HG02642 (cell line): Measurements from ENCODE around the gene FAM234A.

Source experiments
- ATAC-seq: cut with Tn5 transposase; IDR thresholded peaks from one replicate; pipeline ENCODE4 v1.9.1; 2021; ENCODE audit warnings: mild to moderate bottlenecking; ENCODE audit not compliant: unreplicated experiment, poor library complexity

The FAM234A gene

DNA sequence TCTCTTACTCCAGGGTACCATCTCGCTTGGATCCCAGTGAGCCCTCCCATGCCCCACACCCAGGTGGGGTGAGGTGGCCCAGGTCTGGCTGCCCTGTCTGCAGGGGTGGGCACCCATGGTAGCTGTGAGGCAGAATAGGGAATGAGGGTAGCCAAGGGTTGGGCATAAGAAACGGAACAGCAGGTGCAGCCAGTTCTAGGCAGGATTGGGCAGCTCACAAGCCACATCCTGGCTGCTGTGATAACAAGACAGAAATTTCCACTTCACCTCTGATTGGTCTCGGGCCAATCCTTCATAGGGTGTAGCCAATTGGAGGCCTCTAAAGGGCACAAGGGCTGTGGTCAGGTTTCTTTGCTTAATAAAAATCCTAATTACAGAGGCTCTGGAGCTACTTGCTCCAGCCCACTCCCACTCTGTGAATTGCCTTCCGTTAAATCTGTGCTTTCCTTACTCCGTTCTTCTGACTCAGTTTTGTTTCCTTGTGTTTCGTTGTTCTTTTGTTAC, 44.3 kb downstream of the FAM234A start:
- no peak for ATAC-seq

DNA sequence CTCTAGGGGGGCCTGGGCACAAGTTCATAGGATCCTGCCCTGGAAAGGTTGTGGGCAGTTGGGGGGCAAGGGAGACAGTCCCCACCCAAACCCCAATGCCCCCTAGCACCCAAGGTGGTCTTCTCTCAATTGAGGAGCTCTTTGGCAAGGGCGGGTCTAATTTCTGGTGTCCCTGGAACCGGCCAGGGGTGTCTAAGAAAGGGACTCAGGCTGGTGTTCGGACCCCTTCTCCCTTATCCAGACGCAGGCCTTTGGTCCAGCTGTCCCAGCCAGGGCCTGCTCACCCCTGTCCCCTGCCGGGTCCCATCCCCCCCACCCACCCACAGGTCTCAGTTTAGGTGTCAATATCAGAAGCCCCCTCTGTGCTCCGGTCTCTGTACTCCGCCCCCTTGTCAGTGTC, 44.9 kb downstream of the FAM234A start:
- ATAC-seq = no peak

GRCh38 chr16:280005-280460, 45.4 kb downstream of the FAM234A start:
- no peak for ATAC-seq

- ATAC-seq = no peak
Measured at GRCh38 chr16:280552-280951, 45.9 kb downstream of the FAM234A start, which contains the start of gene ARHGDIG. ARHGDIG (plus strand) TSS chr16:280591; CDS start chr16:280681, 90 bp downstream.

GRCh38 chr16:280991-281659, 46.5 kb downstream of the FAM234A start:
- no peak for ATAC-seq

DNA sequence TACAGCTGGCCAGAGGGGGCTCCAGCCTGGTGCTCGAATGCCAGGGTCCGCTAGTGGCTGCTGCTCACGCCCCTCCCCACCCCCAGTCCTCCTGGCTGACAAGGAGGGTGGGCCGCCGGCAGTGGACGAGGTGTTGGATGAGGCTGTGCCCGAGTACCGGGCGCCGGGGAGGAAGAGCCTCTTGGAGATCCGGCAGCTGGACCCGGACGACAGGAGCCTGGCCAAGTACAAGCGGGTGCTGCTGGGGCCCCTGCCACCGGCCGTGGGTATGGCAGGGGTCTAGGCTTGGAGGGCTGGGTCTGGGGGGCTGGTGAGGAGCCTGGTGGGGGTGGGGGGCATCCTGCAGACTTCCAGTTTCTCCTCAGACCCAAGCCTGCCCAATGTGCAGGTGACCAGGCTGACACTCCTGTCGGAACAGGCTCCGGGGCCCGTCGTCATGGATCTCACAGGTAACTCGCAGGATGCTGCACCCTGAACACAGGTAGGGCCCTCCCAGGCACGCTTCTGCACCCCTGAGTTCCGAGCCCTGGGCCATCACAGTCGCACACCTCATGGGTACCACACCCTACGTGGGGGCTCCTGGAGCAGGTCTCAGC, 47.1 kb downstream of the FAM234A start:
- no peak for ATAC-seq

DNA sequence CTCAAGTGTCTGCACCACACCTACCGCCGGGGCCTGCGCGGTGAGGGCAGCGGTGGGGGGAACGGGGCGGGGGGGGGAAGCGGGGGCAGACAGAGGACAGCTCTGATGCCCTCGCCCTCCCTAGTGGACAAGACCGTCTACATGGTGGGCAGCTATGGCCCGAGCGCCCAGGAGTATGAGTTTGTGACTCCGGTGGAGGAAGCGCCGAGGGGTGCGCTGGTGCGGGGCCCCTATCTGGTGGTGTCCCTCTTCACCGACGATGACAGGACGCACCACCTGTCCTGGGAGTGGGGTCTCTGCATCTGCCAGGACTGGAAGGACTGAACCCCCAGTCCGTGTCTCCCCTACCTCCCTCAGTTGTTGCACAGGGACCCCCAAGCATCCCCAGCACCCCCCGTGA, 47.9 kb downstream of the FAM234A start:
- no peak for ATAC-seq

GRCh38 chr16:283033-283805, 48.6 kb downstream of the FAM234A start, which contains the start of gene PDIA2:
PDIA2 (plus strand) TSS chr16:283164; CDS start chr16:283170, 6 bp downstream.
- no peak for ATAC-seq

DNA sequence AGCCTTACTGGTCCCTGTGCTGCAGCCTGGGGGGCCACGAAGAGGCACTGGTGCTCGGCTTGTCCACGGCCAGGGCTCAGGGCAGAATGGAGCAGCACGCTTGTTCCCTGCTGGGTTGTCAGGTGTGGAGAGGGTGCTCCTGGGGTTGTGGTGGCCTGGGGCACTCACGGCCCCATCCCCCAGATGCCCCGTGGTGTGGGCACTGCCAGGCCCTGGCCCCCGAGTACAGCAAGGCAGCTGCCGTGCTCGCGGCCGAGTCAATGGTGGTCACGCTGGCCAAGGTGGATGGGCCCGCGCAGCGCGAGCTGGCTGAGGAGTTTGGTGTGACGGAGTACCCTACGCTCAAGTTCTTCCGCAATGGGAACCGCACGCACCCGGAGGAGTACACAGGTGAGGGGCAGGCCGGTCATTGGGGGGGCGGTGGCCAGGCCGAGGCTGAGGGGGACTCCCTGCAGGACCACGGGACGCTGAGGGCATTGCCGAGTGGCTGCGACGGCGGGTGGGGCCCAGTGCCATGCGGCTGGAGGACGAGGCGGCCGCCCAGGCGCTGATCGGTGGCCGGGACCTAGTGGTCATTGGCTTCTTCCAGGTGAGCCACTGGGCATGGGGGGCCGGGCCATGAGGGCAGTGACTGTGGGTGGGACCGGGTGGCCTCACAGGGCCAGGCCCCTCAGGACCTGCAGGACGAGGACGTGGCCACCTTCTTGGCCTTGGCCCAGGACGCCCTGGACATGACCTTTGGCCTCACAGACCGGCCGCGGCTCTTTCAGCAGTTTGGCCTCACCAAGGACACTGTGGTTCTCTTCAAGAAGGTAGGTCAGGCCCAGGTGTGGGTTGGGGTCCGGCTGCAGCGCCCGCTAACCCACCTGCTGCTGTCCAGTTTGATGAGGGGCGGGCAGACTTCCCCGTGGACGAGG, 49.8 kb downstream of the FAM234A start:
- no peak for ATAC-seq

DNA sequence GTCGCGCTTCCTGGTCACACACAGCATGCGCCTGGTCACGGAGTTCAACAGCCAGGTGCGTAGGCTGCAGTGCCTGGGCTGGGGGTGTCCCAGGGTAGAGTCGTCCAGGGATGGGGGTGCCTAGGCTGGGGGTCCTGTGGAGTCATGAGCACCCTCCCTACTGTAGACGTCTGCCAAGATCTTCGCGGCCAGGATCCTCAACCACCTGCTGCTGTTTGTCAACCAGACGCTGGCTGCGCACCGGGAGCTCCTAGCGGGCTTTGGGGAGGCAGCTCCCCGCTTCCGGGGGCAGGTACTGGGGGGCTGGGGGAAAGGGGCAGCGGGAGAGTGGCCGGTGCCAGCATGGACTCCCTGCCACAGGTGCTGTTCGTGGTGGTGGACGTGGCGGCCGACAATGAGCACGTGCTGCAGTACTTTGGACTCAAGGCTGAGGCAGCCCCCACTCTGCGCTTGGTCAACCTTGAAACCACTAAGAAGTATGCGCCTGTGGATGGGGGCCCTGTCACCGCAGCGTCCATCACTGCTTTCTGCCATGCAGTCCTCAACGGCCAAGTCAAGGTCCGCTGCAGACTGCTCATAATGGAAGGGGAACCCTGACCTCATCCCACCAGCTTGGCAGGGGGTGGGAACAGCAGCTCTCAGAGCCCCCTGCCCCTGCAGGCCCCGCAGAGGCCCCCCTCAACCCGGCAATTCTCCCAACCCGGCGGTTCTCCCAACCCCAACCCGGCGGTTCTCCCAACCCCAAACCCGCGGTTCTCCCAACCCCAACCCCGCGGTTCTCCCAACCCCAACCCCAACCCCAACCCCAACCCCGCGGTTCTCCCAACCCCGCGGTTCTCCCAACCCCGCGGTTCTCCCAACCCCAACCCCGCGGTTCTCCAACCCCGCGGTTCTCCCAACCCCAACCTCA, 50.8 kb downstream of the FAM234A start:
- no peak for ATAC-seq

DNA sequence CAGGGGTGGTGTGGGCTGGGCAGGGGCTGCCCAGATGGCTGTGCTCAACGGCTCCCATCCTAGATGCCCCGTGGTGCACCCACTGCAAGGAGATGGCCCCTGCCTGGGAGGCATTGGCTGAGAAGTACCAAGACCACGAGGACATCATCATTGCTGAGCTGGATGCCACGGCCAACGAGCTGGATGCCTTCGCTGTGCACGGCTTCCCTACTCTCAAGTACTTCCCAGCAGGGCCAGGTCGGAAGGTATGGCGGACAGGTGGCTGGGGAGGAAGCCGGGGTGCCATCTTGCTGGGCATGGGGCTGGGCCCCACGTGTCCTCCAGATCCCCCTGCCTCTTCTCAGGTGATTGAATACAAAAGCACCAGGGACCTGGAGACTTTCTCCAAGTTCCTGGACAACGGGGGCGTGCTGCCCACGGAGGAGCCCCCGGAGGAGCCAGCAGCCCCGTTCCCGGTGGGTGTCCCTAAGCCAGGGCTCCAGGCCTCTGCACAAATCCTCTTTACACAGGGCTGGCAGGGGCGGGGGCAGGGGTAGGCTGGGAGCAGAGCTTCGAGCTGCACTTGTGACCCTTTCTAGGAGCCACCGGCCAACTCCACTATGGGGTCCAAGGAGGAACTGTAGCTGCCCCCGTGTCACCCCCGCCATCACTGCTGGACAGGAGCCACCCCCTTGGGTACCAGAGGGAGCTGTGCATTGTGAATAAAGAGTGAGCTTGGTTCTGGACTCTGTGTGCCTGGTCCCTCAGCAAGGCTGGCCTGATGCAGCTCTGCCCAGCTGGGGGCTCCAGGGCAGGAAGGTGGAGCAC, 52.1 kb downstream of the FAM234A start:
- ATAC-seq = no peak

GRCh38 chr16:287298-287811, 52.7 kb downstream of the FAM234A start:
- no peak for ATAC-seq

- no peak for ATAC-seq
Measured at GRCh38 chr16:287981-288920, 53.6 kb downstream of the FAM234A start.

- no peak for ATAC-seq
Measured at GRCh38 chr16:289395-289997, 54.9 kb downstream of the FAM234A start.

DNA sequence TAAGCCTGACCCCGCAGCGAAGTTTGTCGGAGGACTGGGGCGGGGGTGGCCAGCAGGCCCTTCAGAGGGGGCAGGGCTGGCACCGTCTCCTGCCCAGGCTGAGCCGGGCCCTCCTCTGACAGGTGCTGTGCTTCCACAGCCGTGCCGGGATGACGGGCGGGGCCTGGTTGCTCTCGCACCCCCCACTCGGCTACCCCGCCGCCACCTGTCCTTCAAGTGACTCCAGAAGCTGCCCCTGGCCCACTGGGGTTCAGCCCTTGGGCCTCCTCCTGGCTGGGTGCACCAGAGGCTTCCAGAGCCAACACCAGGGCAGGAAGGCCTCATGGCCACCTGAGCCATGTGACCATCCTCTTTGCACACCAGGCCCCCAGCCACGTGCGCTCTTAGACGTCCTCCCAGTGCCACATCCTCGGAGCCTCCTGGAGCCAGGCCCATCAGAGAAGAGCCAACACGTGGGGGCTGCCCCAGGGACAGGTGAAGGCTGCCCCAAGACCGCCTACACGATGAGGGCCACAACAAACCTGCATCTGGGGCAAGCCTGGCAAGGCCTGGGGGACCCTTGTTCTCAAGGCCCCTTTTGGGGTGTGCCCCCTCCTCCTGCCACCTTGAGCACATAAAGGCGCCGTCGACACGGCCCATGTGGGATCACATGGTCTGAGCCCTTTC, 55.5 kb downstream of the FAM234A start:
- ATAC-seq = no peak
